HL-60 (cell line): Measurements from ENCODE around the gene LAMA3.

Experiments
- DNase-seq, 2 experiments: peaks; one replicate each; pipeline ENCODE4 v3.0.0-alpha.2; 2010 to 2020; ENCODE audit warnings: low read depth in 1 of 2, low spot score in 1 of 2
- H3K27ac ChIP-seq: fragments of 250-450 bp; sonication (Bioruptor Pico); replicated peaks from 2 replicates; pipeline ENCODE4 v1.5.1; 2020; ENCODE audit warnings: mild to moderate bottlenecking, moderate library complexity
- H3K27me3 ChIP-seq: fragments of 250-450 bp; sonication (Bioruptor Pico); 2 replicates; pipeline ENCODE4 v1.5.1; 2021; ENCODE audit warnings: mild to moderate bottlenecking, moderate library complexity; ENCODE audit not compliant: insufficient read depth, poor library complexity, severe bottlenecking
- H3K4me3 ChIP-seq: replicated peaks from 2 replicates; pipeline ENCODE4 v1.5.1; 2011; ENCODE audit warnings: mild to moderate bottlenecking, control low read depth, low read length; ENCODE audit not compliant: insufficient read depth
- CTCF ChIP-seq: IDR thresholded peaks from one replicate; pipeline ENCODE4 v1.5.1; 2011; ENCODE audit warnings: low read length, control low read depth, inconsistent platforms; ENCODE audit not compliant: insufficient read depth
- GABPA ChIP-seq: IDR thresholded peaks from 2 replicates; pipeline ENCODE4 v1.6.1; 2012; ENCODE audit warnings: low read depth
- POLR2AphosphoS5 ChIP-seq: IDR thresholded peaks from 2 replicates; pipeline ENCODE4 v1.6.1; 2012; ENCODE audit warnings: low read depth
- REST ChIP-seq: IDR thresholded peaks from 2 replicates; pipeline ENCODE4 v1.6.1; 2012; ENCODE audit warnings: low read depth; ENCODE audit not compliant: insufficient replicate concordance
- SPI1 ChIP-seq: IDR thresholded peaks from 2 replicates; pipeline ENCODE4 v1.6.1; 2012; ENCODE audit warnings: low read depth, mild to moderate bottlenecking, borderline replicate concordance

The LAMA3 gene

GRCh38 chr18:23675236-23675635, 14.0 kb upstream of the LAMA3 start:
- Histone ChIP-seq H3K4me3 (no peak overlapping the region), H3K27ac (no peak overlapping the region), H3K27me3 (peaks cover 23% of the 10 kb centered on the region)
- no peak for TF ChIP-seq GABPA
- TF ChIP-seq SPI1, result no peak
- no peak for TF ChIP-seq REST
- no peak for DNase-seq

- DNase-seq, result no peak
- peaks cover 26% of the 10 kb centered on the region for H3K27me3 ChIP-seq
- no peak overlapping the region for H3K27ac ChIP-seq
- no peak for TF ChIP-seq GABPA
- no peak overlapping the region for H3K4me3 ChIP-seq
These were observed 13.4 kb upstream of the LAMA3 start for GRCh38 chr18:23675896-23676295.

- no peak for TF ChIP-seq REST
- no peak for TF ChIP-seq SPI1
- no peak for TF ChIP-seq CTCF
- no peak for TF ChIP-seq POLR2AphosphoS5
- no peak for TF ChIP-seq GABPA
- no peak overlapping the region for H3K27ac ChIP-seq
- DNase-seq, result no peak
These were observed 7.2 kb upstream of the LAMA3 start for GRCh38 chr18:23682045-23682444.

GRCh38 chr18:23682472-23682871, 6.8 kb upstream of the LAMA3 start:
- no peak overlapping the region for H3K4me3 ChIP-seq
- H3K27me3 ChIP-seq, result peaks cover 28% of the 10 kb centered on the region
- DNase-seq, result no peak
- no peak overlapping the region for H3K27ac ChIP-seq
- TF ChIP-seq POLR2AphosphoS5 (no peak), SPI1 (no peak), GABPA (no peak), REST (no peak), CTCF (no peak)

More at GRCh38 chr18:23682045-23682444, 7.2 kb upstream of the LAMA3 start:
- peaks cover 25% of the 10 kb centered on the region for H3K27me3 ChIP-seq
- H3K4me3 ChIP-seq, result no peak overlapping the region
